Mesenchymal stem cell (in vitro differentiated cells and primary cell): ENCODE measurements around the gene TMEM59L.

Experiments
- DNase-seq: peaks from one replicate; pipeline ENCODE4 v3.0.0-alpha.2; 2013
- H2AFZ ChIP-seq: one replicate; pipeline ENCODE4 v1.6.1; 2013; ENCODE audit warnings: low read depth, mild to moderate bottlenecking, control low read depth, inconsistent platforms, low read length, moderate library complexity
- H2AK5ac ChIP-seq: 2 replicates; pipeline ENCODE4 v1.6.1; 2013; ENCODE audit warnings: low read length, moderate library complexity, mild to moderate bottlenecking, inconsistent platforms; ENCODE audit not compliant: severe bottlenecking
- H2BK120ac ChIP-seq: one replicate; pipeline ENCODE4 v1.6.1; 2013; ENCODE audit warnings: low read depth, mild to moderate bottlenecking, inconsistent platforms, low read length, moderate library complexity
- H2BK12ac ChIP-seq, 2 experiments: one replicate each; pipeline ENCODE4 v1.6.1; 2013; ENCODE audit warnings: inconsistent platforms in 2 of 2, low read length in 2 of 2, mild to moderate bottlenecking in 2 of 2, moderate library complexity in 2 of 2, control low read depth in 1 of 2
- H2BK15ac ChIP-seq: one replicate; pipeline ENCODE4 v1.6.1; 2013; ENCODE audit warnings: mild to moderate bottlenecking, low read depth, inconsistent platforms; ENCODE audit not compliant: poor library complexity, severe bottlenecking
- H2BK5ac ChIP-seq: 2 replicates; pipeline ENCODE4 v1.6.1; 2013; ENCODE audit warnings: low read depth, mild to moderate bottlenecking, low read length, control low read depth, inconsistent platforms; ENCODE audit not compliant: poor library complexity, severe bottlenecking
- H3K14ac ChIP-seq, 2 experiments: one replicate each; pipeline ENCODE4 v1.6.1; 2013; ENCODE audit warnings: inconsistent platforms in 2 of 2, low read length in 2 of 2, control low read depth in 1 of 2, mild to moderate bottlenecking in 1 of 2, moderate library complexity in 1 of 2
- H3K18ac ChIP-seq, 2 experiments: one replicate each; pipeline ENCODE4 v1.6.1; 2013; ENCODE audit warnings: inconsistent platforms in 2 of 2, low read length in 2 of 2, control low read depth in 1 of 2, low read depth in 1 of 2, mild to moderate bottlenecking in 1 of 2
- H3K23ac ChIP-seq, 2 experiments: one replicate each; pipeline ENCODE4 v1.6.1; 2013; ENCODE audit warnings: inconsistent platforms in 2 of 2, low read length in 2 of 2, mild to moderate bottlenecking in 2 of 2, moderate library complexity in 2 of 2, control low read depth in 1 of 2
- H3K27ac ChIP-seq: 2 replicates; pipeline ENCODE4 v1.5.1; 2013; ENCODE audit warnings: mild to moderate bottlenecking, moderate library complexity, low read length, control low read depth, inconsistent platforms; ENCODE audit not compliant: poor library complexity, severe bottlenecking
- H3K27me3 ChIP-seq, 2 experiments: 2 replicates each; pipeline versions ENCODE4 v1.6.1 to v1.7.0; 2013; ENCODE audit warnings: low read length in 2 of 2, mild to moderate bottlenecking in 2 of 2, moderate library complexity in 2 of 2, control low read depth in 1 of 2, inconsistent platforms in 1 of 2; ENCODE audit not compliant: control insufficient read depth in 1 of 2, insufficient read depth in 1 of 2
- H3K36me3 ChIP-seq, 2 experiments: 2 replicates each; pipeline versions ENCODE4 v1.6.1 to v1.7.0; 2013; ENCODE audit warnings: low read length in 2 of 2, control low read depth in 1 of 2, inconsistent platforms in 1 of 2, low read depth in 1 of 2, mild to moderate bottlenecking in 1 of 2; ENCODE audit not compliant: insufficient read depth in 2 of 2, control insufficient read depth in 1 of 2
- H3K4ac ChIP-seq, 2 experiments: one replicate each; pipeline ENCODE4 v1.6.1; 2013; ENCODE audit warnings: inconsistent platforms in 2 of 2, low read length in 2 of 2, mild to moderate bottlenecking in 2 of 2, moderate library complexity in 2 of 2, control low read depth in 1 of 2, low read depth in 1 of 2
- H3K4me1 ChIP-seq: 2 replicates; pipeline ENCODE4 v1.6.1; 2013; ENCODE audit warnings: low read depth, low read length, control low read depth; ENCODE audit not compliant: control insufficient read depth, insufficient read depth
- H3K4me2 ChIP-seq: 2 replicates; pipeline ENCODE4 v1.6.1; 2013; ENCODE audit warnings: low read length, mild to moderate bottlenecking, inconsistent platforms; ENCODE audit not compliant: poor library complexity, severe bottlenecking
- H3K4me3 ChIP-seq, 2 experiments: 2 replicates each; pipeline versions ENCODE4 v1.5.1 to v1.7.0; 2013; ENCODE audit warnings: low read length in 2 of 2, mild to moderate bottlenecking in 2 of 2, control low read depth in 1 of 2, low read depth in 1 of 2; ENCODE audit not compliant: insufficient read depth in 1 of 2
- H3K79me1 ChIP-seq: replicated peaks from 2 replicates; pipeline ENCODE4 v1.6.1; 2013; ENCODE audit warnings: mild to moderate bottlenecking, control low read depth, low read length, inconsistent platforms; ENCODE audit not compliant: poor library complexity, severe bottlenecking
- H3K9ac ChIP-seq: 2 replicates; pipeline ENCODE4 v1.7.0; 2013; ENCODE audit warnings: mild to moderate bottlenecking, low read length, moderate library complexity
- H3K9me3 ChIP-seq: 2 replicates; pipeline ENCODE4 v1.7.0; 2013; ENCODE audit warnings: mild to moderate bottlenecking, low read length; ENCODE audit not compliant: control insufficient read depth
- H4K8ac ChIP-seq: one replicate; pipeline ENCODE4 v1.6.1; 2013; ENCODE audit warnings: inconsistent platforms, mild to moderate bottlenecking, low read length, moderate library complexity
- H4K91ac ChIP-seq: one replicate; pipeline ENCODE4 v1.6.1; 2013; ENCODE audit warnings: mild to moderate bottlenecking, low read length, inconsistent platforms
- WGBS: methylation state at CpG from one replicate; pipeline ENCODE4 v1.1.7; 2013; ENCODE audit warnings: mixed read lengths; 5-methylcytosine and 5-hydroxymethylcytosine counted together

Gene TMEM59L

GRCh38 chr19:18606281-18607225 is 6.1 kb upstream of the TMEM59L start, which contains the start of gene CRLF1:
Gene CRLF1 (minus strand): TSS chr19:18606799. CDS start chr19:18606656, 143 bp downstream.
- Histone ChIP-seq H3K27ac (no peak within 1 kb of the TSS), H3K36me3 (no peaks in the 10 kb centered on the region), H3K79me1 (no peaks in the 10 kb centered on the region), H3K27me3 (peaks cover 53 to 81% of the 10 kb centered on the region in 2 experiments), H4K91ac (no peak within 1 kb of the TSS), H2AFZ (no peak within 1 kb of the TSS), H2BK5ac (no peak within 1 kb of the TSS), H3K18ac (no peak within 1 kb of the TSS), H3K14ac (no peak within 1 kb of the TSS), H3K23ac (no peak within 1 kb of the TSS), H3K9me3 (no peaks in the 10 kb centered on the region), H3K4me2 (no peak within 1 kb of the TSS), H2AK5ac (no peak within 1 kb of the TSS), H3K4me3 (peak within 1 kb of the TSS in 1 of 2 experiments; percentile 65), H2BK15ac (no peak within 1 kb of the TSS), H2BK12ac (no peak within 1 kb of the TSS), H3K4ac (no peak within 1 kb of the TSS), H2BK120ac (no peak within 1 kb of the TSS), H3K9ac (peak within 1 kb of the TSS; percentile 26), H4K8ac (no peak within 1 kb of the TSS), H3K4me1 (peaks cover 36% of the 10 kb centered on the region)
- WGBS = 2% methylated on average over 48 of the region's 116 CpGs
- DNase-seq = no peak

GRCh38 chr19:18607226-18608101 is 5.2 kb upstream of the TMEM59L start:
- H4K91ac ChIP-seq = no peak overlapping the region
- H3K4me3 ChIP-seq = peak overlapping the region; percentile 15 to 65
- no peak for DNase-seq
- H2BK15ac ChIP-seq = peak overlapping the region; percentile 76
- no peak overlapping the region for H2BK5ac ChIP-seq
- H3K4me1 ChIP-seq = peaks cover 45% of the 10 kb centered on the region
- H3K18ac ChIP-seq = no peak overlapping the region
- WGBS = 4% methylated on average over 56 of the region's 68 CpGs
- no peaks in the 10 kb centered on the region for H3K79me1 ChIP-seq
- H2AFZ ChIP-seq = no peak overlapping the region
- H2AK5ac ChIP-seq = no peak overlapping the region
- no peak overlapping the region for H3K4me2 ChIP-seq
- H2BK120ac ChIP-seq = no peak overlapping the region
- peaks cover 62 to 85% of the 10 kb centered on the region in 2 experiments for H3K27me3 ChIP-seq
- no peak overlapping the region for H3K23ac ChIP-seq
- H3K27ac ChIP-seq = no peak overlapping the region
- no peak overlapping the region for H3K14ac ChIP-seq
- peak overlapping the region; percentile 26 for H3K9ac ChIP-seq
- no peak overlapping the region for H2BK12ac ChIP-seq
- no peak overlapping the region for H3K4ac ChIP-seq
- no peaks in the 10 kb centered on the region for H3K36me3 ChIP-seq
- no peak overlapping the region for H4K8ac ChIP-seq
- H3K9me3 ChIP-seq = no peaks in the 10 kb centered on the region

DNA sequence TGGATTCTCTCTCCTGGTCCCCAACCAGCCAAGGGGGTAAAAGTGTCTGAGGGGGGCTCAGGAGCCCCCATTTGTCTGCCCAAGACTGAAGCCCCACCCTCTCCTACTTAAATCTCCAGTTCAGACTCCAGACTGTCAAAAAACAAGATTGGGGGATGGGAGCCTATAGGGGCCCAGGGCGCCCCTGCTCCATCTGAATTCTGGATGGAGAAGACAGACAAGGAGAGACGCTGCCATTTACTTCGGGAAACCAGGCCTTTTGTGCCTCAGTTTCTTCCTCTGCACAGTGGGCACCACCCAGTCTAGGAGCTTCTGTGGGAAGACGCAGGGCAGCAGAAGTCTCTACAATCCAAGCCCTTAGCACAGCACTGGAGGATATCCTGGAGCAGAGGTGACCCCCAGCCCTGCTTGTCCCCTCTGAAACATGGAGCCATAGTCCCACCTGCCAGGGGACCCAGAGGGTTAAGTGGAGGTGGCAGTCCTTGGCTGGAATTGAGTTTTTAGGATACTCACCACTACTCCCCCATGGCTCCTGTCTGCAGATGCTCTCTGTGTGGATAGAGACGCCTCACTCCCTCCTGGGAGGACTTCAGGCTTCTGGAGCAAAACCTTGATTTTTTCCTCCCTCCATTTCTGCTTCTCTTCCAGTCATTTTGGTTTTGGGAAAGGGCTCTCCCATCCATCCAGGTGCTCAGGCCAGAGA is 4.4 kb upstream of the TMEM59L start:
- Histone ChIP-seq H3K4me2 (no peak overlapping the region), H2AK5ac (no peak overlapping the region), H4K8ac (no peak overlapping the region), H3K4me1 (peaks cover 53% of the 10 kb centered on the region), H3K4ac (no peak overlapping the region), H3K36me3 (no peaks in the 10 kb centered on the region), H3K23ac (no peak overlapping the region), H3K79me1 (no peaks in the 10 kb centered on the region), H3K9ac (no peak overlapping the region), H3K9me3 (no peaks in the 10 kb centered on the region), H3K27ac (no peak overlapping the region), H3K4me3 (no peak overlapping the region), H2BK12ac (no peak overlapping the region), H2BK120ac (no peak overlapping the region), H3K27me3 (peaks cover 67 to 83% of the 10 kb centered on the region in 2 experiments), H2BK15ac (no peak overlapping the region), H3K18ac (no peak overlapping the region), H2BK5ac (no peak overlapping the region), H4K91ac (no peak overlapping the region), H2AFZ (no peak overlapping the region), H3K14ac (no peak overlapping the region)
- no peak for DNase-seq
- 21% methylated on average over 5 of the region's 5 CpGs for WGBS
